SK-N-SH treated with all-trans-retinoic acid at 6 μM for 48 hours (cell line): ENCODE data around the gene RXRA.

Experiments
- ARNTL ChIP-seq: fragments of 450-650 bp; formaldehyde crosslinking; IDR thresholded peaks from 2 replicates; pipeline ENCODE4 v1.5.0; 2020; ENCODE audit warnings: low read depth, mild to moderate bottlenecking, moderate library complexity, borderline replicate concordance
- ESRRG ChIP-seq: fragments of 250-450 bp; sonication (Bioruptor Pico); IDR thresholded peaks from 2 replicates; pipeline ENCODE4 v1.6.1; 2021; ENCODE audit warnings: mild to moderate bottlenecking
- SNAI2 ChIP-seq: fragments of 250-450 bp; sonication (Bioruptor Pico); IDR thresholded peaks from 2 replicates; pipeline ENCODE4 v1.5.0; 2020; ENCODE audit warnings: mild to moderate bottlenecking, moderate library complexity
- ZFP3 ChIP-seq: fragments of 250-450 bp; sonication (Bioruptor Pico); IDR thresholded peaks from 2 replicates; pipeline ENCODE4 v1.5.0; 2020; ENCODE audit warnings: mild to moderate bottlenecking, moderate library complexity
- ZFP30 ChIP-seq: fragments of 450-650 bp; formaldehyde crosslinking; IDR thresholded peaks from 2 replicates; pipeline ENCODE4 v1.5.0; 2022; ENCODE audit warnings: mild to moderate bottlenecking, moderate library complexity

DNA sequence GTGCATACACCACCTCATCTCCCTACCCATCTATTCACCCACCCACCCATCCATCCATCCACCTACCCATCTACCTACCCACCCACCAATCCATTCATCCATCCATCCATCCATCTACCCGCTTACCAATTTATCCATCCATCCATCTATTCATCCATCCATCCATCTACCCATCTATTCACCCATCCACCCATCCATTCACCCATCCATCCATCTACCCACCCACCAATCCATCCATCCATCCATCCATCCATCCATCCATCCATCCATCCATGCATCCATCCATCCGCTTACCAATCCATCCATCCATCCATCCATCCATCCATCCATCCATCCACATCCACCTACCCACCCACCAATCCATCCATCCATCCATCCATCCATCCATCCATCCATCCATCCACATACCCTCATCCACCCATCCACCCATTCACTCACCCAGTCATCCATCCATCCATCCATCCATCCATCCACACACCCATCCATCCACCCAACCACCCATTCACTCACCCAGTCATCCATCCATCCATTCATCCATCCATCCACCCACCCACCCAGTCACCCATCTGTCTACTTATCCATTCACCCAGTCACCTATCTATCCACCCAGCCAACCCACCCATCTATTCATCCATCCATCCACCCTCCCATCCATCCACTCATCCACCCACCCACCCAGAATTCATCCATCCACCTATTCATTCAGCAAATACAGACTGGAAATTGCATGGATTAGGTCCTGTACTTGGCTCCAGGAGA is 125.6 kb downstream of the RXRA start:
- TF ChIP-seq ZFP30 (CRISPR knock-in tag): no peak
- TF ChIP-seq ZFP3 (CRISPR knock-in tag): no peak
- TF ChIP-seq ESRRG (CRISPR knock-in tag): no peak
- no peak for TF ChIP-seq SNAI2 (CRISPR knock-in tag)
- TF ChIP-seq ARNTL (CRISPR knock-in tag): no peak
